ENCODE data around the gene MCTP1. TPM values are rescaled to one million over a fixed set of nuclear protein-coding genes. Genes with fewer than 3 reads are reported as not detected.

MCTP1 gene
- total RNA-seq, 2 donors from 2014 or later: 3.3 to 5.0 TPM

- no peaks in the 10 kb centered on the region for H3K9me3 ChIP-seq
- no peak overlapping the region for H3K27ac ChIP-seq
- 14% methylated on average over 1 of the region's 1 CpG for WGBS
- no peaks in the 10 kb centered on the region for H3K27me3 ChIP-seq (replicated peaks; ENCODE audit: insufficient read depth)
- DNase-seq (ENCODE audit: low spot score): no peak
- intact Hi-C loops (cut with DNase I): loop anchor here (10.0 kb wide), 1 partner anchor 1119 kb away; no protein-coding TSS in a partner anchor
- H3K4me3 ChIP-seq: no peak overlapping the region
- no peak for TF ChIP-seq POLR2AphosphoS5 (IDR thresholded peaks at IDR 0.05)
- TF ChIP-seq, protein P1, sequence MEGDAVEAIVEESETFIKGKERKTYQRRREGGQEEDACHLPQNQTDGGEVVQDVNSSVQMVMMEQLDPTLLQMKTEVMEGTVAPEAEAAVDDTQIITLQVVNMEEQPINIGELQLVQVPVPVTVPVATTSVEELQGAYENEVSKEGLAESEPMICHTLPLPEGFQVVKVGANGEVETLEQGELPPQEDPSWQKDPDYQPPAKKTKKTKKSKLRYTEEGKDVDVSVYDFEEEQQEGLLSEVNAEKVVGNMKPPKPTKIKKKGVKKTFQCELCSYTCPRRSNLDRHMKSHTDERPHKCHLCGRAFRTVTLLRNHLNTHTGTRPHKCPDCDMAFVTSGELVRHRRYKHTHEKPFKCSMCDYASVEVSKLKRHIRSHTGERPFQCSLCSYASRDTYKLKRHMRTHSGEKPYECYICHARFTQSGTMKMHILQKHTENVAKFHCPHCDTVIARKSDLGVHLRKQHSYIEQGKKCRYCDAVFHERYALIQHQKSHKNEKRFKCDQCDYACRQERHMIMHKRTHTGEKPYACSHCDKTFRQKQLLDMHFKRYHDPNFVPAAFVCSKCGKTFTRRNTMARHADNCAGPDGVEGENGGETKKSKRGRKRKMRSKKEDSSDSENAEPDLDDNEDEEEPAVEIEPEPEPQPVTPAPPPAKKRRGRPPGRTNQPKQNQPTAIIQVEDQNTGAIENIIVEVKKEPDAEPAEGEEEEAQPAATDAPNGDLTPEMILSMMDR (IDR thresholded peaks at IDR 0.05): no peak
- TF ChIP-seq POLR2A (IDR thresholded peaks at IDR 0.05): no peak
- no peaks in the 10 kb centered on the region for H3K36me3 ChIP-seq
- no peaks in the 10 kb centered on the region for H3K4me1 ChIP-seq (replicated peaks)
Observed at GRCh38 chr5:94693845-94694370, 591.0 kb downstream of the MCTP1 start.

DNA sequence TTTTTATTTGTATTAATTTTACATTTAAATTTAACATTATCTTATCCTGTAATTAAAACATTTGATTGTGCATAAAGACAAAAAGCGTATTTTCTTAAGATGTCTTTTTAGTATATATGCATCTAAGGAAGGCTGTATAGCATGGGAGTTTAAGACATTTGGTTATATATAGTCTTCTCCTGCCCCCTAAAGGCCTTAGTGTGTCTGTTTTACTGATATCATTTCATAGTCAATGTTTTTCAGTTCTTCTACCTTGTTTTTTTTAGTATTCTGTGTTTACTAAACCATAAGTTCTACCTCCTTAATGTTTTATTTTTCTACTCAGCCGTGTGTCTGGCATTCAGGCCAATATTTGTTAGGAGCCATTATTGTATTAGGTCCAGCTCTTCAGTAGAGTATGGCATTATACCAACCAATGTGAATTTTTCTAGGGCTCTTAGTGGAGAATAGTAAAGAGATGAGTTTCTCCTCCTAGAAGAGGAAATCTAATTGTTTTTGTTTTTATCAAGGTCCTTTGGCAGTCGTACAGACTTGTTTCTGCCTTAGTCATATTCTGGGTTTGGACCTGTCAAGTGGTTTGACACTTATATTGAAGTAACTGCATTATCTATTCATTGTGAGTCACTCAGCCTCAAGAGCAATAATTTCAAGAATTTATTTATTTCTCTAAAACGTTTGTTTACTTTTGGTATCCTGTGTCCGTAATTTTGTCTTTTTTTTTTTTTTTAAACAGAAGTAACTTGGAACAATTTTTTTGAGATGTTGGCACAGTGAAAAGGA, 591.7 kb downstream of the MCTP1 start:
- no peak overlapping the region for H3K4me3 ChIP-seq
- no peaks in the 10 kb centered on the region for H3K27me3 ChIP-seq (replicated peaks; ENCODE audit: insufficient read depth)
- TF ChIP-seq, protein P1 (IDR thresholded peaks at IDR 0.05): peak in 3 of 4 experiments; percentile 26 to 48 (median 42)
- TF ChIP-seq POLR2AphosphoS5 (IDR thresholded peaks at IDR 0.05): no peak
- TF ChIP-seq POLR2A (IDR thresholded peaks at IDR 0.05): no peak
- WGBS: 37% methylated on average over 5 of the region's 5 CpGs
- no peaks in the 10 kb centered on the region for H3K9me3 ChIP-seq
- no peaks in the 10 kb centered on the region for H3K4me1 ChIP-seq (replicated peaks)
- no peaks in the 10 kb centered on the region for H3K36me3 ChIP-seq
- intact Hi-C loops (cut with DNase I): loop anchor here (10.0 kb wide), 1 partner anchor 1118 kb away; no protein-coding TSS in a partner anchor
- H3K27ac ChIP-seq: no peak overlapping the region
- DNase-seq (ENCODE audit: low spot score): no peak

DNA sequence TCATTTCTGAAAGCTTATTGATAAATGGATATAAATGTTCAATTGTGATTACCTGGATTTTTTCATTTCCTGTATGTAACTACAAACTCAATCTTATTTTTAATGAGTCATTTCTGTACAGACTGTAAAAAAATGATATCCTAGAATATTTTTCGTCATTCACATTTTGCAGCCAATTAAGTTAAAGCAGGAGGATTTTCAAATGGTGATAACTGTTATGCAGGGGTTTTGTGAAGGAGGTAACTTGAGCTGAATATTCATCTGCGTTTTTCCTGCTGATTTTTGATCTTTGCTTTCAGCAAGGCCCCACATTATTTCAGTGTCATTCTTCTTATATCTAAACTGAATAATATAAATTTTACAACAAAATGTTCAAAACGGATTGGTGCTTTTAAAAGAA, 592.3 kb downstream of the MCTP1 start:
- 83% methylated on average over 3 of the region's 3 CpGs for WGBS
- DNase-seq (ENCODE audit: low spot score): no peak
- H3K9me3 ChIP-seq: no peaks in the 10 kb centered on the region
- H3K4me3 ChIP-seq: no peak overlapping the region
- no peak overlapping the region for H3K27ac ChIP-seq
- intact Hi-C loops (cut with DNase I): loop anchor here (10.0 kb wide), 1 partner anchor 1118 kb away; no protein-coding TSS in a partner anchor
- H3K4me1 ChIP-seq (replicated peaks): no peaks in the 10 kb centered on the region
- H3K36me3 ChIP-seq: no peaks in the 10 kb centered on the region
- TF ChIP-seq, protein P1 (IDR thresholded peaks at IDR 0.05): no peak
- TF ChIP-seq POLR2A (IDR thresholded peaks at IDR 0.05): no peak
- TF ChIP-seq POLR2AphosphoS5 (IDR thresholded peaks at IDR 0.05): no peak
- H3K27me3 ChIP-seq (replicated peaks; ENCODE audit: insufficient read depth): no peaks in the 10 kb centered on the region

- no peaks in the 10 kb centered on the region for H3K4me1 ChIP-seq (replicated peaks)
- H3K36me3 ChIP-seq: no peaks in the 10 kb centered on the region
- no peaks in the 10 kb centered on the region for H3K9me3 ChIP-seq
- no peak overlapping the region for H3K27ac ChIP-seq
- TF ChIP-seq POLR2AphosphoS5 (IDR thresholded peaks at IDR 0.05) (no peak), POLR2A (IDR thresholded peaks at IDR 0.05) (no peak)
- TF ChIP-seq, protein P1 (IDR thresholded peaks at IDR 0.05): no peak
- no peak for DNase-seq (ENCODE audit: low spot score)
- 46% methylated on average over 4 of the region's 4 CpGs for WGBS
- intact Hi-C loops (cut with DNase I): loop anchor here (10.0 kb wide), 1 partner anchor 1117 kb away; no protein-coding TSS in a partner anchor
- no peaks in the 10 kb centered on the region for H3K27me3 ChIP-seq (replicated peaks; ENCODE audit: insufficient read depth)
- no peak overlapping the region for H3K4me3 ChIP-seq
Observed at GRCh38 chr5:94691949-94692348, 592.9 kb downstream of the MCTP1 start.
